HCT116 (cell line): ENCODE measurements around the gene GATAD2A.

Source experiments
- ATF3 ChIP-seq: IDR thresholded peaks from 2 replicates; pipeline ENCODE4 v1.6.1; 2012
- CTCF ChIP-seq, 3 experiments: fragments of 200-600 bp in 1 of 3; sonication (generic) in 1 of 3; IDR thresholded peaks in 2 of 3; conservative IDR thresholded peaks in 1 of 3; 2 replicates each; pipeline ENCODE4 v1.5.1; 2012 to 2017; ENCODE audit warnings: low read depth in 2 of 3, low read length in 2 of 3, antibody characterized with exemption in 1 of 3, borderline replicate concordance in 1 of 3, control low read depth in 1 of 3, mild to moderate bottlenecking in 1 of 3, mixed read lengths in 1 of 3, mixed run types in 1 of 3, moderate library complexity in 1 of 3; ENCODE audit not compliant: insufficient read depth in 1 of 3
- EZH2 ChIP-seq: fragments of 200-600 bp; sonication (generic); IDR thresholded peaks from 2 replicates; pipeline ENCODE4 v1.6.1; 2017; ENCODE audit warnings: antibody characterized with exemption, mixed run types
- EZH2phosphoT487 ChIP-seq: fragments of 200-600 bp; IDR thresholded peaks from 2 replicates; pipeline ENCODE4 v1.6.1; 2018; ENCODE audit warnings: antibody characterized with exemption, borderline replicate concordance
- FOSL1 ChIP-seq: IDR thresholded peaks from 2 replicates; pipeline ENCODE4 v1.6.1; 2012; ENCODE audit warnings: low read depth
- POLR2A ChIP-seq: IDR thresholded peaks from 2 replicates; pipeline ENCODE4 v1.7.0; 2011; ENCODE audit warnings: borderline replicate concordance; ENCODE audit not compliant: insufficient read depth, insufficient read length; ENCODE audit errors: extremely low read depth
- RAD21 ChIP-seq: IDR thresholded peaks from 2 replicates; pipeline ENCODE4 v1.6.1; 2012; ENCODE audit warnings: low read depth, mild to moderate bottlenecking
- REST ChIP-seq: IDR thresholded peaks from 2 replicates; pipeline ENCODE4 v1.6.1; 2012; ENCODE audit warnings: low read depth
- TCF7L2 ChIP-seq: IDR thresholded peaks from 2 replicates; pipeline ENCODE4 v1.7.0; 2011; ENCODE audit warnings: borderline replicate concordance, inconsistent platforms; ENCODE audit not compliant: insufficient read depth, insufficient read length; ENCODE audit errors: extremely low read depth
- YY1 ChIP-seq: IDR thresholded peaks from 2 replicates; pipeline ENCODE4 v1.6.1; 2011; ENCODE audit warnings: low read length, low read depth, moderate library complexity, mild to moderate bottlenecking; ENCODE audit not compliant: insufficient replicate concordance; ENCODE audit errors: extremely low read depth
- ZNF274 ChIP-seq: fragments of 200-500 bp; sonication (Bioruptor generic); IDR thresholded peaks from 2 replicates; pipeline ENCODE4 v1.6.1; 2014; ENCODE audit warnings: mild to moderate bottlenecking, low read depth, low read length, inconsistent platforms
- TF ChIP-seq, protein P1 (sequence below): IDR thresholded peaks from 2 replicates; pipeline ENCODE4 v1.6.1; 2012

DNA sequence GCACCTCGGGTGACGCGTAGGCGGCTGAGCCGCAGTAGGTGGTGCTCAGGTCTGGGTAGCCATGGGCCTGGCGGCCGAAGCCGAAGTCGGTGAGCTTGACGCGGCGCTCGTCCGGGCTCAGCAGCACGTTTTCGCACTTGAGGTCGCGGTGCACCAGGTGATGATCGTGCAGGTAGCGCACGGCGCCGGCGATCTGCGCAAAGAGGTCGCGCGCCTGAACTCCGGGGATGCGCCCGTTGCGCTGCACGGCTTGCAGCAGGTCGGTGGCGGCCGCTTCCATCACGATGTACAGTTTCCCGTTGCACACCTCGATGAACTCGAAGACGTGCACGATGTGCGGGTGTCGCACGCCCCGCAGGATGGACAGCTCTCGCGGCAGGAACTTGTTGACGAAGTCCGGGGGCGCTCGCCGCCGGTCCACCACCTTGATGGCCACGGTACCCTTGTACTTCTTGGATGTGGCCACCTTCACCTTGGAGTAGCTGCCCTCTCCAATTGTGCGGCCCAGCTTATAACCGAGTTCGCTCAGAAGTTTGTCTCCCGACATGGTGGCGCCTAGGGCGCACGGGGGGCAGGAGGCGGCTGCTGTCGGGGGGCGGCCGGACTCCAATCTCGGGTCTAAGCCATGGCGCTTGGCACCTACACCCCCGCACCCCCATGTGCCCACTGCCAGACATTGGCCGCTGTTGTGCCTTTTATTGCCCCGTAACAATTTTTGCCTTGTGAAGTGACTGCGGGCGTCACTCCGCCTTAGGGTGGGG is 109.6 kb downstream of the GATAD2A start, which contains the start of gene TSSK6:
- no peak for TF ChIP-seq CTCF (IDR thresholded peaks at IDR 0.05 in 2 of 3, conservative IDR thresholded peaks at IDR 0.05 in 1 of 3; ENCODE audit: borderline replicate concordance in 1 of 3, insufficient read depth in 1 of 3, low read depth in 2 of 3, low read length in 2 of 3)
- TF ChIP-seq POLR2A: no peak
- no peak for TF ChIP-seq RAD21
- TF ChIP-seq ATF3: no peak
- no peak for TF ChIP-seq YY1
- no peak for TF ChIP-seq EZH2
- TF ChIP-seq EZH2phosphoT487: no peak
- TF ChIP-seq TCF7L2: no peak
- TF ChIP-seq ZNF274: no peak
- TF ChIP-seq FOSL1: no peak
- TF ChIP-seq, protein P1, sequence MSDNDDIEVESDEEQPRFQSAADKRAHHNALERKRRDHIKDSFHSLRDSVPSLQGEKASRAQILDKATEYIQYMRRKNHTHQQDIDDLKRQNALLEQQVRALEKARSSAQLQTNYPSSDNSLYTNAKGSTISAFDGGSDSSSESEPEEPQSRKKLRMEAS: no peak
- no peak for TF ChIP-seq REST
